Hippocampal formation (tissue), 2 donors: ENCODE results near the gene PTRH1.

Experiments used
- DNase-seq, 2 donors: peaks; one replicate each; lab custom pipeline; 2025; lab: John Stamatoyannopoulos, UW

The PTRH1 gene

GRCh38 chr9:127741831-127742434, 26.5 kb upstream of the PTRH1 start:
- peak; percentile 52 to 67 for DNase-seq

DNA sequence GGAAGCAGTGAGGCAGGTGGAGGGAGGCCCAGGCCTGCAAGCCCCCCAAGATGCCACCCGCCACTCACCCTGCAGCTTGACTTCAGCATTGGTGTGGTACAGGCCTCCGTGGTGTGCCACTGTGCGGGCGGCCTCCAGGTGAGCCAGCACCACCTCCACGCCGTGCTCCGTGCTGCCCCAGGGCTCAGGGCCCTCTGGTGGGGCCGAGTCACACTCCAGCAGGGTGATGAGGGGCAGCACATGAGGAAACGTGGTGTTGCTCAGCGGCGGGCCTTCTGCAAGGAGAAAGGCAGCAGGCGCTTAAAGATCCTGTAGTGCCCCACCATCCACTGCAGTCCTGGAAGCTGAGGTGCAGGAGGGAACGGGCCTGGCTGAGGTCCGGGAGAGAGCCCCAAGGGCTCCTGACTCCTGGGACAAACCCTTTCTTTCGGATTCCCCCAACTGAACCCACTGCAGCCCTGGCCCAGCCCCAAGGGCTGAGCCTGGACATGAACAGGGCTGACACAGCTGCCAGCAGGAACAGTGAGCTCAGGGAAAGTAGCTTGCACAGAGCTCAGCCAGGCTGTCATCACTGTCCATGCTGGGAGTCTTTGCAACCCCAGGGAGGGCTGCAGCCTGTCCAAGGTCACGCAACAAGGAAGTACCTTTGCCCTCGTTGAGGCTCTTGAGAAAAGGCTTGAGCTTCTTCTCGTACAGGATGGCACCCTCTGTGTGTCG, 24.3 kb upstream of the PTRH1 start:
- no peak for DNase-seq

GRCh38 chr9:127738666-127739065, 23.2 kb upstream of the PTRH1 start:
- no peak for DNase-seq

GRCh38 chr9:127735530-127736185, 20.2 kb upstream of the PTRH1 start:
- DNase-seq, result no peak

GRCh38 chr9:127734747-127735529, 19.5 kb upstream of the PTRH1 start, which contains the start of gene TOR2A:
TSS of gene TOR2A (minus strand) at chr9:127735294. CDS start at chr9:127735270, 24 bp downstream.
- peak; percentile 94 to 95 for DNase-seq

GRCh38 chr9:127734247-127734746, 18.8 kb upstream of the PTRH1 start:
- DNase-seq, result no peak

GRCh38 chr9:127733614-127734013, 18.2 kb upstream of the PTRH1 start:
- DNase-seq, result no peak

GRCh38 chr9:127732444-127732843, 17.0 kb upstream of the PTRH1 start:
- no peak for DNase-seq

GRCh38 chr9:127731938-127732337, 16.5 kb upstream of the PTRH1 start:
- no peak for DNase-seq

- DNase-seq, result no peak
Observed at GRCh38 chr9:127730799-127731410, 15.4 kb upstream of the PTRH1 start.

- no peak for DNase-seq
Observed at GRCh38 chr9:127730262-127730661, 14.8 kb upstream of the PTRH1 start.

GRCh38 chr9:127729522-127730256, 14.2 kb upstream of the PTRH1 start:
- no peak for DNase-seq

- no peak for DNase-seq
Observed at GRCh38 chr9:127728808-127729207, 13.3 kb upstream of the PTRH1 start.

DNA sequence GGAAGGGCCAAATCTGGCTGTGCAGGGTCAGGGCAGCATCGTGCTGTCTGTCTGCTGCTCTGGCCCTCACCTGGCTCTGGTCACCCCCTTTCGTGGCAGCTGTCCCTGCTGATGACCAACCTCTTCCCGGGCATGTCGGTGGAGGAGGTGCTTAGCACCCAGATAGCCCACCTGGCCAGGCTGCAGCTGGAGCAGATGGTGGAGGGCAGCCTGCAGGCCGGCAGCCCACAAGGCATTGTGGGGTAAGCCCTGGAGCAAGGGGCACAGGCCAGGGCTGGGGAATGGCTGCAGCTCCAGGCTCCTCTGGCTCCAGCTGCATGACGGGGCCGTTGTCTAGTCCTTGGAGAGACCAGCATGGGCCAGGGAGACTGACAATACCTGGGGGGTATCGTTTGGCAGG, 11.4 kb upstream of the PTRH1 start:
- no peak for DNase-seq

GRCh38 chr9:127724012-127724411, 8.5 kb upstream of the PTRH1 start:
- DNase-seq, result no peak

GRCh38 chr9:127723444-127723843, 8.0 kb upstream of the PTRH1 start:
- DNase-seq, result no peak

- DNase-seq, result no peak
Observed at GRCh38 chr9:127723013-127723412, 7.5 kb upstream of the PTRH1 start.

DNA sequence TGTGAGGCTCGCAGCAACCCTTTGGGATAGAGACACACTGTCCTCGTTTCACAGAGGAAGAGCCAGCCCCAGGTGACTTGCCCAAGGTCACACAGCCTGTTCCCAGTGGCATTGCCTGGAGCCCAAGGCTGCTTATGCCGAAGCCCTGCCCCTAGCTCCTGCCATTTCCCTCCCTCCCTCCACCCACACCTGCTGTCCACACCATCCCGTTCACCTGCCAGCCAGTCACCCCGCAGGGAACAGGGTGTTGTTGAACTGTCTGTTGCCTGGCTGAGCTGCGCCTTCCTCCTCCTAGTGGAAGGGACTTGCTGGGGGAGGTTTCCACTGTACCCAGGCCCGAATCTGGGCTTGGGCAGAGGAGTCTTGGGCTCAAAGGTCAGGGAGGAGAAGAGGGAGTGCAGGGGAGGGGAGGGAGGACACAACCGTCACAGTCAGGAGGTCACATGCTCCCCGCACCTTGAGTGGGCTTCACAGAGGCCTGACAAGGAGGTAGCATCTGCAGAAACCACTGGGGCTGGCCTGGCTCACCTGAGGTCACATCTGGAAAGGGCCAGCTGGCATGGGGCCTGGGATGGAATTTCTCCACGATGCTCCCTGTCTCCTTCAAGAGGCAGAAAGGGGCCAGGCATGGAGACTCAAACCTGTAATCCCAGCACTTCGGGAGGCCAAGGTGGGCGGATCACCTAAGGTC, 6.7 kb upstream of the PTRH1 start:
- no peak for DNase-seq

GRCh38 chr9:127721391-127721821, 5.9 kb upstream of the PTRH1 start:
- no peak for DNase-seq

- no peak for DNase-seq
Observed at GRCh38 chr9:127720865-127721227, 5.4 kb upstream of the PTRH1 start.
